HL-60 (cell line): ENCODE data around the gene SLC16A10.

Source experiments
- DNase-seq, 2 experiments: peaks; one replicate each; pipeline ENCODE4 v3.0.0-alpha.2; 2010 to 2020; ENCODE audit warnings: low read depth in 1 of 2, low spot score in 1 of 2
- H3K27ac ChIP-seq: fragments of 250-450 bp; sonication (Bioruptor Pico); replicated peaks from 2 replicates; pipeline ENCODE4 v1.5.1; 2020; ENCODE audit warnings: mild to moderate bottlenecking, moderate library complexity
- H3K27me3 ChIP-seq: fragments of 250-450 bp; sonication (Bioruptor Pico); 2 replicates; pipeline ENCODE4 v1.5.1; 2021; ENCODE audit warnings: mild to moderate bottlenecking, moderate library complexity; ENCODE audit not compliant: insufficient read depth, poor library complexity, severe bottlenecking
- H3K4me3 ChIP-seq: replicated peaks from 2 replicates; pipeline ENCODE4 v1.5.1; 2011; ENCODE audit warnings: mild to moderate bottlenecking, control low read depth, low read length; ENCODE audit not compliant: insufficient read depth
- GABPA ChIP-seq: IDR thresholded peaks from 2 replicates; pipeline ENCODE4 v1.6.1; 2012; ENCODE audit warnings: low read depth
- POLR2AphosphoS5 ChIP-seq: IDR thresholded peaks from 2 replicates; pipeline ENCODE4 v1.6.1; 2012; ENCODE audit warnings: low read depth
- REST ChIP-seq: IDR thresholded peaks from 2 replicates; pipeline ENCODE4 v1.6.1; 2012; ENCODE audit warnings: low read depth; ENCODE audit not compliant: insufficient replicate concordance
- SPI1 ChIP-seq: IDR thresholded peaks from 2 replicates; pipeline ENCODE4 v1.6.1; 2012; ENCODE audit warnings: low read depth, mild to moderate bottlenecking, borderline replicate concordance
- TF ChIP-seq, protein P1 (sequence below): IDR thresholded peaks from one replicate; pipeline ENCODE4 v1.5.1; 2011; ENCODE audit warnings: low read length, control low read depth, inconsistent platforms; ENCODE audit not compliant: insufficient read depth

SLC16A10 gene

GRCh38 chr6:111237852-111238251 is 150.5 kb downstream of the SLC16A10 start:
- TF ChIP-seq GABPA (no peak), REST (no peak), POLR2AphosphoS5 (no peak), SPI1 (no peak)
- TF ChIP-seq, protein P1, sequence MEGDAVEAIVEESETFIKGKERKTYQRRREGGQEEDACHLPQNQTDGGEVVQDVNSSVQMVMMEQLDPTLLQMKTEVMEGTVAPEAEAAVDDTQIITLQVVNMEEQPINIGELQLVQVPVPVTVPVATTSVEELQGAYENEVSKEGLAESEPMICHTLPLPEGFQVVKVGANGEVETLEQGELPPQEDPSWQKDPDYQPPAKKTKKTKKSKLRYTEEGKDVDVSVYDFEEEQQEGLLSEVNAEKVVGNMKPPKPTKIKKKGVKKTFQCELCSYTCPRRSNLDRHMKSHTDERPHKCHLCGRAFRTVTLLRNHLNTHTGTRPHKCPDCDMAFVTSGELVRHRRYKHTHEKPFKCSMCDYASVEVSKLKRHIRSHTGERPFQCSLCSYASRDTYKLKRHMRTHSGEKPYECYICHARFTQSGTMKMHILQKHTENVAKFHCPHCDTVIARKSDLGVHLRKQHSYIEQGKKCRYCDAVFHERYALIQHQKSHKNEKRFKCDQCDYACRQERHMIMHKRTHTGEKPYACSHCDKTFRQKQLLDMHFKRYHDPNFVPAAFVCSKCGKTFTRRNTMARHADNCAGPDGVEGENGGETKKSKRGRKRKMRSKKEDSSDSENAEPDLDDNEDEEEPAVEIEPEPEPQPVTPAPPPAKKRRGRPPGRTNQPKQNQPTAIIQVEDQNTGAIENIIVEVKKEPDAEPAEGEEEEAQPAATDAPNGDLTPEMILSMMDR: no peak
- no peaks in the 10 kb centered on the region for H3K27me3 ChIP-seq
- DNase-seq: no peak
- no peak overlapping the region for H3K4me3 ChIP-seq
- no peak overlapping the region for H3K27ac ChIP-seq

DNA sequence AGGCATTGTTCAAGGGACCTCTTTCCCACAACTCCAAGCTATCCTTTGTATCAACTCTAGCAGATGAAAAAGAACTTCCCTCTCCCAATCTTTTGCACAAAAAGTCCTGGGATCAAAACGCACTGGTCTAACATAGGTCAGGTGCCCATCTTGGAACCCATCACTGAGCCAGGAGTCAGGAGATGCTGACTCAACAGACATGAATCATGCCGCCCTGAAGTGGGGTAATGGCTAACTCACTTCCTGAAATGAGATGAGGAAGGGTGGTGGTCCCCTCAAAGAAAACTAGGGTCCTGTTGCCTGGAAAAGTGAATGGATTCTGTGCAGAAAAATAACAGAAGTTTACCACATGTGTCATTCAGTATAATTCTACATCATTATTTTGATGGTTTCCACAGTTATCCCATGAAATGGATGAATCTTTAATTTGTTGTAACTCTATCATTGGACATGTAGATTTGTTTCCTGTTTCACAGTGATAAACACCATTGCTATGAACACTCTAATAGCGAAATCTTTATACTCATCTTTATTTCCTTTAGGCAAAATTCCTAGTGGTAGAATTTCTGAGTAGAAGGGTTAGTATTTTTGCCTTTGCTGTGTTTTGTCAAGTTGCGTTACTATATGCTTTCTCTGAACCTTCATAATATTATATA is 151.3 kb downstream of the SLC16A10 start:
- DNase-seq: no peak
- H3K27me3 ChIP-seq: no peaks in the 10 kb centered on the region
- no peak overlapping the region for H3K4me3 ChIP-seq
- TF ChIP-seq SPI1: no peak
- no peak for TF ChIP-seq REST
- no peak for TF ChIP-seq POLR2AphosphoS5
- TF ChIP-seq GABPA: no peak
- TF ChIP-seq, protein P1: no peak
- H3K27ac ChIP-seq: no peak overlapping the region

GRCh38 chr6:111239461-111239860 is 152.2 kb downstream of the SLC16A10 start:
- no peak for DNase-seq
- Histone ChIP-seq H3K27ac (no peak overlapping the region), H3K27me3 (no peaks in the 10 kb centered on the region), H3K4me3 (no peak overlapping the region)
- TF ChIP-seq SPI1: peak; percentile 85
- TF ChIP-seq POLR2AphosphoS5: no peak
- TF ChIP-seq REST: no peak
- TF ChIP-seq, protein P1: no peak
- no peak for TF ChIP-seq GABPA
